Stimulated activated CD4-positive, alpha-beta T cell treated with anti-CD3 and anti-CD28 coated beads, Interleukin-12 subunit alpha, Interleukin-12 subunit beta, amount 100 ng/mL, for 24 hours (primary cell): Measurements from ENCODE around the gene EFL1.

ENCODE experiments used
- DNase-seq, 2 experiments: peaks; one replicate each; pipeline ENCODE4 v3.0.0-alpha.2; 2020; ENCODE audit warnings: low read depth in 2 of 2

The EFL1 gene

DNA sequence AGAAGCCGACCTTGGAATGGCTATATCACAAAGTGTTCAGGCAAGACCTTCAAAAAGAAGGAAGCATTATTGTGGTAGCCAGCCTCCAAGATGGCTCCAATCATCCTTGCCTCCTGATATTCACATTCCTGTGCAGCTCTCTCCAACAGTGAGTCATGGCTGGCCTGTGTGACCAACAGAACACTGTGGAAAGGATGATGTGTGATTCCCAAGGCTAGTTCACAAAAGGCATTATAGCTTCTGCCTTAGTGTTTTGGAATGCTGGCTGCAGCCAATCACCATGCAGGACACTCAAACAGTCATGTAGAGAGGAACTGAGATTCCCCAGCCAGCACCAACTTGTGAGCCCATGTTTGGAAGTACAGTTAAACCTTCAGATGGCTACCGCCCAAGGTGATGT, 102.6 kb downstream of the EFL1 start:
- DNase-seq = no peak

DNA sequence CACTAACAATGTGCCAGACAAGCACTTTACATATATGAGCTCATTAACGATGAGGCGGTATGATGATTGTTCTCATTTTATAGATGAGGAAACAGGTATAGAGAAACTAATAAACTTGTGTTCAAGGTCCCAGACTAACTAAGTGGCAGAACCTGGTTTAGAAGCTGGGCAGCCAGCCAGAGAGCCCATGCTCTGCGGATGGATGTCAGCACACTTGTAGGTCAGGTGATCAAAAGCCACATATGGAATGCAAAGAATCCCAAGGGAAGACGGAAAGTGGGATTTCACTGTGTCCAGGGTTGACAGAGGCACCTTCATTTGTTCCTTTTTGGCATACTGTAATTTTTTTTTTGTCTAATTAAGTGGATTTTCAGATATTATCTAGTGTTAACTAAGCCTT, 103.7 kb downstream of the EFL1 start:
- no peak for DNase-seq

DNA sequence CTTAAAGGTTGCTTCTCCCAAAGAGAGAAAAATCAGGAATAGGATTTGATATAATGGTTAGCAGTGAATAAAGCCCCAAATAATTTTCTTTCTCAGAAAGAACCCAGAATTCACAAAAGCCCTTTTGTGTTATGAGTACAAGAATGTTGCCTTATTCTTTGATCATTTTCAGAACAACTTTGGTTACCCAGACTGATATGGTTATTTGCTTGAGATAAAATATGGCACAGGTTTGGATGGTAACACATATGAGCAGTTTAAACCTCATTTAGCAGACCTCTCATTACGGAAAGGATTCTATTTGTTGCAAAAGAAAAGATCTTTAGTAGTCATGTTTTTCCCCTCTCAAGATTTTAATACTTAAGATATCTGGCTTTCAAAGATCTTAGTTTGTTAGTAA, 111.9 kb downstream of the EFL1 start:
- DNase-seq = no peak

DNA sequence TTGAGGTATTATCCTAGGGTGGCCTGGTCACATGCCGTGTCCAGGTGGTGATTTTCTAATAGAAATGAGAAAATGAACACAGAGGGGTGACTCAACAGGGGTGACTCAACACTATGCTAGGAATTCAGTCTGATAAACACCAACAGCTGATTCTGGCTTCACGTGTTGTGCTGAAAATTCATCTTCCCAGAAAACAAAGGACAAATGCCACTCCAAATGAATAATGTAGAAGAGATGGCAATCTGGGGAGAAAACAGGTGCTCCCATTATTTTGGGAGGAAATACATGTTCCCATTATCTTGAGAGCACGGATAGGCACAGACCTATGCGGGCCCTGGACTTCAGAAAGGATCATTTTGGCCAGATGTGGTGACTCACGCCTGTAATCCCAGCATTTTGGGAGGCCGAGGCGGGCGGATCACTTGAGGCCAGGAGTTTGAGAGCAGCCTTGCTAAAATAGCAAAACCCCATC, 115.5 kb downstream of the EFL1 start:
- no peak for DNase-seq

DNA sequence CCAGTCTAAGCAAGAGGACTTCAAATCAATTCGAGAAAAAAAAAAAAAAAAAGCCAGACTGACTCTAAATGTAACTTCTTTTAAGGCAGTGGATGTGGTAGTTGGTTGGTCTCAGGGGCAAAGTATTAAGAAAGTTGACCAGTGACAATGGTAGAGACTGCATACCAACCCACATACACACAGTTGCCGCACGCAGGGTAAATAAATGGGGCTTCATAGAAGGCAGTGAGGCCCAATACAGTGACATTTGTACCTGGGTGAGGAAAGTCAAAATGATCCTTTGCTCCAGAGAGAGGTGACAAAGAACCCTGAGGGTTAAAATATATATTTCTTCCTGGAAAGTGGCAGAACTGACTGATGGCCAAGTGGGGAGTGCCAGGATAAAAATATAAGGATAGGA, 116.0 kb downstream of the EFL1 start:
- DNase-seq = no peak

DNA sequence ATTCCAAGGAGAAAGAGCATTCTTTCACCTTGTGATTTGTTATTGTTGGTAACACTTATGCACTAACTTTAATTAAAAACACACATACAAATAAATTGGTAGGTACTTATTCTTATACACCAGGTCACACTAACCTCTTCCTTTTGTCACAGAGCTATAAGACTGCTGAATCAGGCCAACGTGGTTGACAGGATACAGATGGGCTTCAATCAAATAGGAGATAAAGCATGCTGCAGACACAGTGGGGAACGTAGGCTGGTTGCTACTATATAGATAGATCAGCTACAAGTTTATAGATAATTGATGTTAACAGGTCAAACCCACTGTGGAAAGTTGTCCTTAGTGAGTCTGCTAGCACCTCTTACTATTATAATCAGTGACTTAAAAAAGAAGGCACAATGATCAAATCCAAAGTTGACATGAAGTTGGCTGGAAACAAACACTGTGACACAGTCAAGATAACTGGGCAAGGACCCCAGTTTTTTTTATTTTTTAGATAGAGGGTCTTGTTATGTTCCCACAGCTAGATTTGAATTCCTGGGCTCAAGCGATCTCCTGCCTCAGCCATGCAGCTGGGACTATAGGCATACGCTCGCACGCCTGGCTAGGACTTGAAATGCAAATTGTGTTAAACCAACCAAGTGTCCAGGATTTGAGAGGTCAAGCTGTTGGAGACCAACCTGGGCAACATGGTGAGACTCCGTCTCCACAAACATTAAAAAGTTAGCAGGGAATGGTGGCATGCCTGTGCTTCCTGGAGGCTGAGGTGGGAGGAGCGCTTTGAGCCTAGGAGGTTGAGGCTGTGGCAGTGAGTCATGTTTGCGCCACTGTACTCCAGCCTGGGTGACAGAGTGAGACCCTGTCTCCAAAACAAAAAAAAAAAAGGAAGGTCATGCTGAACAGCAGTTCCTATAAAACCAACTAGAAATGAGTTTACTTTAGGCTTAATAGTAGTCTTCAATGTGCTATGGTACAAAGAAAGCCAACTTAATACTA, 118.8 kb downstream of the EFL1 start:
- no peak for DNase-seq

DNA sequence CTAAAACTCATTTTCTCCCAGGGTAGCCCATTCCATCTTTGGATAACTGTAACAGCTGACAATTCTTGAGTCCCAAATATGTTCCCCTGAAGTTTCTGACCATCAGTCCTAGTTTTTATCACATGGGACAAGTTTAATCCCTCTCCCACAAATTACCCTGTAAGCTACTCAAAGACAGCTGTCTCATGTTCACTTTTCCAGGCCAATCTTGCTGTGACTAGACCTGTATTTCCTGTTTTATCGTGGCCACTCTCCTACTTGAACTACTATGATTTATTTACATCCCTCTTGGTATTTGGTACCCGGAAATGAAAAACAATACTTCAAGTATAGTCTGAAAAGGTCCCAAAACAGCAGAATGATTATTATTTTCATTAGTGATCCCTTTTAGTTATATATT, 121.6 kb downstream of the EFL1 start:
- DNase-seq = no peak

DNA sequence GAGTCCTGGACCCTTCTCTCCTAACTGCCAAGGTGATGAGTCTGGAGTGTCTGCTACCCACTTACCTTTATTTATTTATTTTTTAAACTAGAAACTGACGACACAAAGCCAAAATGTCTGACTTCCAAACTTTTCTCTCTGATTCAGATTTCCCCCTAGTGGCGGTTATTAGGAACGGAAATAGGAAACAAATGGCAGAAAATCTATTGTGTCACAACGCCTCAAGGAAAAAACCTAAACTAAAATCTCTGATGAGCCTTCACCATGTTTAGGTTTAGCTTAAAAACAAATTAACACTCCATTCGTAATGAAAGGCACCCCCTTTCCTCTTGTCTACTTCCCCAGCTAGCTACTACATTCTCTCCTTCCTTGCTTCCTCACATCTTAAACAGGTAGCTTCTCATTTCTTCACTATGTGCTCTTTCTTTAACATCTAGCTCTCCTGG, 122.7 kb downstream of the EFL1 start:
- DNase-seq = no peak

DNA sequence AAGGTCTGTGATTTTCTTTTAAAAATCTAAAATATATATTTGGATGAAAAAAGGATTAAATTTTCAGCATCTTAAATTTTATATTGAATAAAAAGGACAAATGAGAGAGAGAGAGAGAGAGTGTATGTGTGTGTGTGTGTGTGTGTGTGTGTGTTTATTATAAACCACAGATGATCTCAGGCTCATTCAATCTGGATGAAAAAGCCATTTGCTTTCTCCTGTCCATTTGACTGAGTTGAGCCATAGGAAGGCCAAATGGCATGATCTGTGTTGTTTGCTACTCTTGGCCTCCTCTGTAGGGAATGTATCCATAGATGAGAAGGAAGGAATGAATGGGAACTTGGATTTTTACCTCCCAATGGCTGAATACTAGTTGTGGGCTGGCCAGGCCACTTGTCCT, 124.2 kb downstream of the EFL1 start:
- DNase-seq = no peak

DNA sequence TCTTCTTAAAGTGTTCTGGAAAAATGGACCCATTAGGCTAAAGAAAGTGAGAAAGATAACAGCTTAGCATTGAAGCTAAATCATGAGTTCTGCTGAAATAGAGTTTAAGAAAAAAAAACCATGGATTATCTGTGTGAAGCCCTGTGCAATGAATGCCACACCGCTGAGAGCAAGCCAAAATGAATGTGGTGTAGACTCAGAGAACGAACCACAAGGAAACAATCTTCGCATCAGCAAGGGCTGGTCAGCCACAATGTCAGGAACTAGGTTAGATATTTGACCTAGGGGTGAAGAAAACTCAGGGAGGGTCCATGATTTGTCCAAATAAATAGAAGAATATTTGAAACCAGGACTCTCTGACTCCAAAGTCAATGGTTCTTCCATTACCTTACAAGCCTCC, 125.3 kb downstream of the EFL1 start:
- DNase-seq = no peak

DNA sequence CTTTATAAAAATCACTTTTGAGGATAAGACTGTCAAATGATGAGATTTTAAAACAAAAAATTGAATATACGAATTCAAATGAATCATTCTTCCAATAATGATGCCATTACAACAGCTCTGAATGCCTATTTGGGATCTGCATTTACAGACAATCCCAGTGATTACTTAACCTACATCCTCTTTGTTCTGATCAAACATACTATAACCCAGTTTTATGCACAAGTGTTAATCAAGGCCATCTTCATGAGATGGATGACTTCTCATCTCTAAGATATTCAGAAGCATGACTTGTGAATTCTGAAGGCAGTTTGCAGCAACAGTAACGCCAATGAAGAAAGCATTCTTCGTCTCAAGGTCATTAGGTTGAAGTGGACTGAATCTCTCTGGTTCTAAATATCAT, 126.4 kb downstream of the EFL1 start:
- no peak for DNase-seq

DNA sequence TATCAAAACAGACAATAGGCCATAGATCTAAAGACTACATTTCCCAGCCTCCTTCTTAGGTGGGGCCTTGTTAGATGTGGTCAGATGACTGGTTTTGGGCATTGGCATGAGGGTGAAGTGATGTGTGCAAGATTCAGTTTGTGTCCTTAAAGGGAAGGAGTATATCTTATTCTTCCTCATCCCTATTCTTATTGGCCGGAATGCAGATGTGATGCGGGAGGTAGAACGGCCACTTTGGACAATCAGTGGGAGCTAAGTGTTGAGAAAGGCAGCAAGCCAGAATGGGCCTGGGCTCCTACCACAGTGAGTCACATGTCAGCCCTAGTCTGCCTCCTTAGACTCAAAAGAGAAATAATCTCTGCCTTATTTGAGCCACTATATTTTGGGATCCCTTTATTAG, 126.9 kb downstream of the EFL1 start:
- DNase-seq = no peak

DNA sequence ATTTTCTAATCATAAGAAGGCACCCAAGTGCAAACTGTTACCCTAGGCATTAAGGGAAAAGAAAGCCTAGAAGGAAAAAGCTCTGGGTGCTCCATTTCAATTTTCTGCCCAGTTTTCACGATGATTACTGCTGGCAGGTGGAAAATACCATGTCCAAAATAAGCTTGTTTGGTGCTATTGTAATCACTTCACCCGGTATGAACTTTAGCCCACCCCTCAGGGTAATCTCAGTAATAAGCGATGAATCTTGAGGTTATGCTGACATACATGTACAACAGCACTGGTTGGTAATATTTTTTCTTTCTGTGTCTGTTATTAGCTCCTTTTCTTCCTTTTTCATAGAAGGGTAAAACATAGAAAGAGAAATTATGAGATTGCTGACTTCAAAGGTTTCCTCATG, 128.1 kb downstream of the EFL1 start:
- DNase-seq = no peak

DNA sequence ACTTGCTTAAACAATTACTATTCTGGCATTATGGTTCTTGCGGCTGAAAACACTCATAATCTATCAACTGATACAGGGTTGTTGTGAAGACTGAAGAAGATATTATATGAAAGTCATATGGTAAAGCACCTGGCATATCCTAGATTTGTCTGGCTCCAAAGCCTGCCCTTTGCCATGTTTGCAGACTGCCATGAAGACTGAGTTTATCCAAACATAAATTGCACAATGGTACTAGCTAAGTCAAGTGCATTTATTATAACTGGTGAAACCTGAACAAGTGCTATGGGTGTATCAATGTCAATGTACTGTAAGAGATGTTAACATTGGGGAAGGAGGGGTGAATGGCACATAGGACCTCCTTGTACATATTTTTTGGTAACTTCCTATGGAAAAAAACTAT, 129.3 kb downstream of the EFL1 start:
- no peak for DNase-seq

DNA sequence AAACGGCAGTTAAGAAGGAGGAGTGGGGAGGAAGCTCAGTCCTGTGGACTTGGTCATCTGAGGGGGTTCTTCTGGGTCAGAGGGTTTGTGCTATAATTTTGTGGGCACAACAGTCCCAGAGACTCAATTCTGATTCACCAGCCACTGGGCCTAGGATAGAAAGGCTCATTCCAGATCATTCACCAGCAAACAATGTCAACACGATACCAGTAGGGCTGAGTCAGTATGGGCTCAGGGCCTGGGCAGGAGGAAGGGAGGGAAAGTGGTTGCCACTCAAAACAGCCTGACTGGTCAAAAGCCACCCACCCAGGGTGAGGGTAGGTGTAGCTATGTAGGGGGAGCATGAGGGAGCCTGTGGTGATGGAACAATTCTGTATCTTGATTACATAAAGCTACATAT, 129.8 kb downstream of the EFL1 start:
- DNase-seq = no peak

DNA sequence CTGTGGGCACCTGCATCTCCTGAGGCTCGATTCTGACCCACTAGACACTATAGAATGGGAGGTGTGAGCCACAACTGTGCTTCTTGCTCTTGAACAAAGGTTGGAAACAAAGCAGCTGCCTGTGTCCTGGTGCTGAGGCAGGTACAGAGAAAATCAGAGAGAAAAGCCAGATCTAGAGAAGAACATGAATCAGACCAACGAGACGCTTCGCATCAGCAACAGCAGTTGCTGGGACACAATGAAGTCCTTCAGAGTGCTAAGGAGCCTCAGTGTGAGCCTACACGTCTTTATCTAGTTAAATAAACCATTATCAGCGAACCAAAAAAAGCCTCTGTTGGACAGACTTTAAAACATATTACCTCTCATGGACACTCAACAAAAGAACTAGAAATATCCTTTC, 130.4 kb downstream of the EFL1 start:
- no peak for DNase-seq

DNA sequence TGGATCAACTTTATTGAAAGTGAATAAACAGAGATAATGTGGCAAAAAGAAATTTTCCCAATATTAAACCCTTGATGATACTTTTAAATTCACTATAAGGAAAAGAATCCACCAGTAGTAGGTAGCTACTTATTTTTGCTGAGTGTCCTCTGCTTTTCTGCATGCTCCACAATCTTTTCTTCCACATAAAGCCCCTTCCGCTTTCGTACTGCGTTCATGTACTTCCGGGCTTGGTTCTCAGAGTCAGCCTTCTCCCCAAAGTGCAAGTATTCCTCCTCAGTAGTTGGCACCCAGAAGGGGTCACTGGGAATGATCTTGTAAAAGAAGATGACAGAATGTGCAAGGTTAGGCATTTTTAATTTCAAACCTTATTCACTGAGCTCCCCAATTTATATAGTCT, 132.3 kb downstream of the EFL1 start:
- no peak for DNase-seq

DNA sequence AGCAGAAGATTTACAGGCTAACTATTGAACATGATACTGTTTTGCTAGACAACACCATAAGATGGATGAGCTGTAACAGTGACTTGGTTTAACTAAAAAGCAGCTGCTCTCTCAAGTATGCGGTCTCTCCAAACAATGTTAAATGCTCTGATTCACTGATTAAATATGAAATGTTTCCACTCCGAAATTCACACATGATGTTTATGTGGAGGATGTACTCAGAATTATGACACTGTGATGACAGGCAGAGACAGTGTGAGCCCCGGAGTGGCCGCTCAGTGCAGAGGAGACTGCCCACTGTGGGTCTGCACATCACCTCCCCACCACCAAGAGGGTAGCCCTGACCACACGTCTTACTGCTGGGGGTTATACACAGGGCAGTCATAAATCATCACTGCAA, 132.8 kb downstream of the EFL1 start:
- DNase-seq = no peak

DNA sequence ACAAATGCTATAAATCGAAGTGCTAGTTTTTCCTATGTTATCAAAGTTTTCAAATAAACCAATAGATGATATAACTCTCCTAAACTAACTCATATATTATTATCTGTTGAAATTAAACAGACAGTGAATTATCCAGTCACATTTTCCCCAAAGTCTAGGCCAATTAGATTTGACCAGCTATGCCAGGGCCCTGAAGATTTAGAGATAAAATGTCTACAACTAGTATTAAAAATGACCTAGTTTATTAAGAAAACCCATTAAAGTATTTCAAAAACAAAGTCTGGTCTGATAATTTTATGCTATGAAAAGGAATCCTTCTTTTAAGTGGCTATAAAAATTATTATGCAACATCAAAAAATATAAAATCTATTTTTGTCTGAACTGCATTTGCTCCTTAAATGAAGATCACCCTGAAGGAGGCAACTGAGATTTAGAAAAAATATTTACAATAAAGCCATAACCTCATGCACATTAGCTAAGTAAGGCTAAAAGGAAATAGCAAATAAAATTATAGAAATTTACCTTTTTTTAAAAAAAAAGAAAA, 133.3 kb downstream of the EFL1 start:
- DNase-seq = no peak

DNA sequence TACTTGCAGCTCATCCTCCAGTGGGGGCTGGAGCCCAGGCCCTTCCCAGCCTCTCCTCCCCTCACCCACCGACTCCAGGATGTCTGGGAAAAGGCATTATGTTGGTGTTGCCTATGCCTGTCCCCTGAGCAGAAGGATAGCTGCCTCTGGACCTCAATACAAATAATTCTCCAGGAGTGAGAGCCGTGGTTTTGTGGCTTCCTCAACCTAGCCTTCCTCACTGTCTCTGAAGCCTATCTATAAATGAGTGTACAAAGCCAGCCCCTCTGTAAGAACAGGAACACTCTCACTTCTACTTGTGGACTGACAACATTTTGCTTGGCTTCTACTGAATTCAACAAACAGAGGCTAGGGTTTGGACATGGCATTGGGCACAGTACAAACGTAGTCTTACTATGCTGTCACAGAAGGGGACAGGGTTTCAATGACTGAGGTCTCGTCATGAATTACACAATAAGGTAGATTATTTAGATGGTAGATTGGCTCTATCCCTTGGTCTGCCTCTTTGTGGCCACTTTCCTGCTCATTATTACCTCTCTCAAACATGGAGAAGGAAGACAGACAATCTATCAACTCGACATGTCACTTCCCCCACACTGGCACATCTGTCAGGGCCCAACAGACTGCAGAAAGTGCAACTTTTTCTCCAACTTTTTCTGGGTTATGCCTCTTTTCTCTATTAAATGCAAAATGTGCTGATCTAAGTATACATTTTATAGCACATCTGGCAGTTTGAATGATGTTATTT, 134.0 kb downstream of the EFL1 start:
- no peak for DNase-seq

DNA sequence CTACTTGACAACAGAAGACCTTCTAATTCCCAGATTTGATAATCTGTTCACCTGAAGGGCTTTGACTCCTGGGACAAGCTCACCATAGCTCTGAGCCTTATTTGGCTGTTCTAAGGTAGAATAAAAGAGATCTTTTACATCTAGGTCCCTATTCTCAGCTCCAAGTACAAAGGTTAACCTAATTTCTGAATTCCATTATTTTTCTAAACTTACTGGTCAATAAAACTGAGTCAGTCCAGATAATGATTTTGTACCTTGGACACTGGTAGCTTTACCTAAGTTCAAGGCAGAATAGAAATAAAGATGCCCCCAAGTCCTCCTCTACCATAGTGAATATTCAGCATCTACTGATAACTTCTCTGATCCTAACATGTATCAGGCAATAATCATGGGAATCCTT, 135.0 kb downstream of the EFL1 start:
- DNase-seq = no peak

DNA sequence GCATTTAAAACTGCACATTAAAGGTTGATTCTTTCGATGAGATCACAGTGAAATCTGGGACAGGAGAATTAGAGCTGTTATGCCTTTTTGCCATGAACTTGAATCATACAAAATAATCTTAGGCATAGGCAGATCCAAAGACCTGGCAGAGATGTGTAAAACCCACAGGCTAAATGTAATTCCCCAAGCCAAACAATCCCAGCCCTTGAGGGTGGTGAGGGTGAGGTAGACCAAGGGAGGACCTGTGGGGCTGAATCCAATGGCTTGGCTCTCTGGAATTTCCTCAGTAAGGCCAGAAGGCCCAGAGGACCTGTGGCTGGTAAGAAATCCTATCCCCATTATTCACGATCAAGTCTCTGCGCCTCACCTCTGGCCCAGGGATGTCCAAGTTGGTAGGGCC, 136.2 kb downstream of the EFL1 start:
- DNase-seq = no peak
